ENCODE measurements around the gene TPM4.
"Not testable (repeated sequence)": the region's sequence is repeated elsewhere in the genome, so short reads cannot be mapped to it uniquely, and the experiment has no call there.

The TPM4 gene

GRCh38 chr19:16091546-16092475 lies 15.5 kb downstream of the TPM4 start:
- in situ Hi-C loops (cut with MboI; ENCODE audit: low sequenced_read_pairs), result no loop called here

DNA sequence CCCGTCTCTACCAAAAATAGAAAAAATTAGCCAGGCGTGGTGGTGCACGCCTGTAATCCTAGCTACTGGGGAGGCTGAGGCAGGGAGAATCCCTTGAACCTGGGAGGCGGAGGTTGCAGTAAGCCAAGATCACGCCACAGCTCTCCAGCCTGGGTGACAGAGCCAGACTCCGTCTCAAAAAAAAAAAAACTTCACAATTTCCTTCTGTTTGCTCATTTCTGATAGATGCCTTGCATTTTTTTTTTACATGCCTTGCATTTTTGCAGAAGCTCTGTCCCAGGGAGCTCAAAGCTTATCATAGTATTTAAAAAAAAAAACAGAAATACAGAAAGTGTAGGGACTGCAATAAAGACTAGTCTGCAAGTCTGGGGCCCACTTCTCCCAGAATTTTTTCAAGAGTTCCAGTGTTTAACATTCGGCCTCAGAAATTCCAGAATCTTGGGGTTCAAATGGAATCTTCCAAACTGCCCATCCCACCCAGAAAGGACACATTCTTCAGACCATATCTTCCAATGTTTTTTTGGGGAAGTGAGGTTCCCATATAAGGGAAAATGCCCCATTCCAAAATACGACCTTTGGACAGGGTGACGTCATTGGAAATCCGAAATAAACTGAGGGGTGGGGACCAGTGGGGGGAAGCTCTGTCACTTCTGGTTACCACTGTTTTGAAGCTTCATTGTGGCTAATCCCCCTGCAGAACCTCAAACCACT lies 18.2 kb downstream of the TPM4 start:
- in situ Hi-C loops (cut with MboI; ENCODE audit: low sequenced_read_pairs), result no loop called here

- in situ Hi-C loops (cut with MboI; ENCODE audit: low sequenced_read_pairs), result no loop called here
These were observed 18.8 kb downstream of the TPM4 start for GRCh38 chr19:16095071-16095571.

- in situ Hi-C loops (cut with MboI; ENCODE audit: low sequenced_read_pairs), result no loop called here
These were observed 20.1 kb downstream of the TPM4 start for GRCh38 chr19:16096280-16096855.

- in situ Hi-C loops (cut with MboI; ENCODE audit: low sequenced_read_pairs), result no loop called here
These were observed 22.1 kb downstream of the TPM4 start for GRCh38 chr19:16098416-16098768.

DNA sequence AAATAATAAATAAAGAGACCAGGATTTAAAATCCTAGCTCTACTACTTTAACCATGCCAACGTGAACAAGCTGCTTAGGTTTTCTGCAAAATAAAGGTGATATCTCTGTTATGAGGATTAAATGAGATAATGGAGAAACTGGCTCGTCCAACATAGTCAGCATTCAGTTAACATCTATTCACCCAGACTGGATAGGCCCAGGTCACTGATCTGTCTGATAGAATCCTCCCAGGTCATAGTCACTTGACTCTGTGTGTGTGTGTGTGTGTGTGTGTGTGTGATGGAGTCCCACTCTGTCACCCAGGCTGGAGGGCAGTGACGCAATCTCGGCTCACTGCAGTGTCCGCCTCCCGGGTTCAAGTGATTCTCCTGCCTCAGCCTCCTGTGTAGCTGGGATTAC lies 22.5 kb downstream of the TPM4 start:
- in situ Hi-C loops (cut with MboI; ENCODE audit: low sequenced_read_pairs), result no loop called here

- in situ Hi-C loops (cut with MboI; ENCODE audit: low sequenced_read_pairs), result not testable (repeated sequence)
These were observed 23.1 kb downstream of the TPM4 start for GRCh38 chr19:16099314-16099965.

DNA sequence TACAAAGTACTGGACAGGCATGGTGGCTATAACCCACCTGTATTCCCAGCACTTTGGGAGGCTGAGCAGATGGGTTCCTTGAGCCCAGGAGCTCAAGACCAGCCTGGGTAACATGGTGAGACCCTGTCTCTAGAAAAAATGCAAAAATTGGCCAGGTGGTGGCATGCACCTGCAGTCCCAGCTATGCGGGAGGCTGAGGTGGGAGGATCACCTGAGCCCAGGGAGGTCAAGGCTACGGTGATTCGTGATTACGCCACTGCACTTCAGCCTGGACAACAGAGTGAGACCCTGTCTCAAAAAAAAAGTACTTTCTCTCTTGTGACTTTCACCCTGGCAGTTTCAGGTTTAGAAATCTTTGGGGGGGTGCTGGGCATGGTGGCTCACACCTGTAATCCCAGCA lies 24.2 kb downstream of the TPM4 start:
- in situ Hi-C loops (cut with MboI; ENCODE audit: low sequenced_read_pairs), result no loop called here

DNA sequence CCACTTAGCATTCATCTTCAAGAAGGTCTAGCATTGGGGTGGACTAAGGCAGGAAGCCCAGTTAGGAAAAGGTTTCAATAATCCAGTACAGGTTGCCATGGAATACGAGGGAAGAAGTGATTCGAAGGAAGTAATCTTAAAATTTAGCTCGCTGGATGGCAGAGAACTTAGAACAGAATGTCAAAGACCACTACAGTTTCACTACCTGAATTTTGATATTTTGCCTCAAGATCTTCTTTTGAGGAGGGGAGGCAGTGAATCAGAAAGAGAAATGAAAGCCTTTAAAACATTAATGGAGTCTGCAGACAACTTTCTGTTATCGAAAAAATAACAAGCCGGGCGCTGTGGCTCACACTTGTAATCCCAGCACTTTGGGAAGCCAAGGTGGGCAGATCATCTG lies 28.4 kb downstream of the TPM4 start:
- in situ Hi-C loops (cut with MboI; ENCODE audit: low sequenced_read_pairs), result no loop called here

DNA sequence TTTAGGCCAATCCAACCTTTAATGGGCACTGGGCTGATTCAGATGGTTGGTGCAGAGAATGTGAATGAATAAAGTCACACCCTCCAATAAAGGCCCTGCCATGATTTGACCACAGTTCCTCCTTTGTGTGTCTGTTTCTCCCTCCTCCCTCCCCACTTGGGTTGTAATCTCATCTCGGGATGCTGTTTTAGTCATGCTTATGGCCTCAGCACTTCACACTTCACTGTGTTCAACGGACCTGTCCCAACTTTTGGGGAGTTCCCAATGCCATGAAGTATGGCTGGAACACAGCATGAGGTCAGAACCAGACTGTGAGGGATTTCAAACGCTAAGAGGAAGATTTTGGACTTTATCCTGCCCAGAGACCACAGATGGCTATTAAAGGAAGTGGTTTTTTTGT lies 29.8 kb downstream of the TPM4 start:
- in situ Hi-C loops (cut with MboI; ENCODE audit: low sequenced_read_pairs), result no loop called here

DNA sequence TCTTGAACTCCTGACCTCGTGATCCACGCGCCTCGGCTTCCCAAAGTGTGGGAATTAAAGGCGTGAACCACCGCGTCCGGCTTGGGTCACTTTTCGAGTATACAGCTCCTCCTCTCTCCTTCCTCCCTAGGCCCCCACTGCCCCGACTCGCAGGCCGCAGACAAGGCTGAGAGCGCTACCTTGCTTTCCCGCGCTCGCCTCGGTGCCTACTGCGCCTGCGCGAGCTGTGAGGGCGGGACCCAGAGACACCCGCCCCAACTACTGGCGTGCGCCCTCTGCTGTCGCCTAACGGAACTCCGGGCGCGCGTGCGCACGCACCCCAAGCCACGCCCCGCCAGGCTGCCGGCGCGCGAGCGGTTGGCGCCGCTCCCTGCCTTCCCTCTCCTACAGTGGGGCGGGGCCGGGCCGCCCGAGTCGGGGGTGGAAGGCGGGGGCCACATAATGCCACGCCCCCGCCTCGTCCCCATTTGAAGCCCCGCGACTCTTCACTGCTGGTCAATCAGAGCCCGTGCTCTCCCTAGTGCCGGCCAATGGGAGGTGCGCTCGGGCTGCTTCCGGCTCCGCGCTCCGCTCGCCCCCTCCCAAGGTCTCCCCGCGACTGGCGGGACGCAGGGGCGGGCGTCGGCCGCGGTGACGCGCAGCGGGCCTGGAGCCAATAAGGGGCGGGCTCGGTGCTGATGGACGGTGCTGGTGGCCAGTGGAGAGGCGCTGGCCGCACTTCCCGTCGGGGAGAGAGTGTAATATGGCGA lies 35.0 kb downstream of the TPM4 start, which contains the start of gene RAB8A:
TSS of gene RAB8A (plus strand) at position 730 of the 749 bp plus-strand sequence. CDS start at position 743, 13 bp downstream.
- in situ Hi-C loops (cut with MboI; ENCODE audit: low sequenced_read_pairs), result no loop called here

DNA sequence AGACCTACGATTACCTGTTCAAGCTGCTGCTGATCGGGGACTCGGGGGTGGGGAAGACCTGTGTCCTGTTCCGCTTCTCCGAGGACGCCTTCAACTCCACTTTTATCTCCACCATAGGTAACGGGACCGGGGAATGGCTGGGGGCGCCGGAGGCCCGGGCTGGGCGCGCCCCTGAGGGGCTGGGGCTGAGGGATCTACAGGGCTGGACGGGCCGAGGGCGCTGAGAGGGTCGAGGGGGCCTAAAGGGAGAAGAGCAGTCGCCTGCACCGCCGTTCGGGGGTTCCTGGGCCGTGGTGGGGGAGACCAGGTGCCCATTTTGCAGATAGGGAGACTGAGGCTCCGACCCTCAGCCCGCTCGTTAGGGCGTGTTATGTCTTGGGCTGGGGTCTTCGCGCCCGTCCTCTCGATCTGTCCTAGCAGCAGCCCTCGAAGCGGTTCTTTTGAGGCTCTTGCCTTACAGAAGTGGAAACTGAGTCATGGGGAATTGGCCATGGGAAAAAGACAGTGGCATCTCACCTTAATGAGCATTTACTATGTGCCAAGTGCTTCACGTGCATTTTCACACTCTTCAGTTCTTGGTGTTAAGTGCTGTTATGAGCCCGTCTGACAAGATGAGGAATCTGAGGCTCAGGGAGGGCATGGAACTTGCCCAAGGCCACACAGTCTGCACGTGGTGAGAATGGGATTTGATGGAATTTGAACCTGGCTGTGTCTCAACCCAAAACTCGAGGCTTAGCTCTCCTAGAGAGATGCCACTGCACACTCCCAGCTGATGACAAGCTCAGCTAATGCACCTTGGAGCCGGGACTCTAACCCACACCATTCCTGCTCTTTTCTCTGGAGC lies 35.8 kb downstream of the TPM4 start:
- in situ Hi-C loops (cut with MboI; ENCODE audit: low sequenced_read_pairs), result no loop called here

- in situ Hi-C loops (cut with MboI; ENCODE audit: low sequenced_read_pairs), result no loop called here
These were observed 36.5 kb downstream of the TPM4 start for GRCh38 chr19:16112778-16113177.

GRCh38 chr19:16113727-16114126 lies 37.4 kb downstream of the TPM4 start:
- in situ Hi-C loops (cut with MboI; ENCODE audit: low sequenced_read_pairs), result no loop called here

- in situ Hi-C loops (cut with MboI; ENCODE audit: low sequenced_read_pairs), result no loop called here
These were observed 39.2 kb downstream of the TPM4 start for GRCh38 chr19:16115301-16116039.

DNA sequence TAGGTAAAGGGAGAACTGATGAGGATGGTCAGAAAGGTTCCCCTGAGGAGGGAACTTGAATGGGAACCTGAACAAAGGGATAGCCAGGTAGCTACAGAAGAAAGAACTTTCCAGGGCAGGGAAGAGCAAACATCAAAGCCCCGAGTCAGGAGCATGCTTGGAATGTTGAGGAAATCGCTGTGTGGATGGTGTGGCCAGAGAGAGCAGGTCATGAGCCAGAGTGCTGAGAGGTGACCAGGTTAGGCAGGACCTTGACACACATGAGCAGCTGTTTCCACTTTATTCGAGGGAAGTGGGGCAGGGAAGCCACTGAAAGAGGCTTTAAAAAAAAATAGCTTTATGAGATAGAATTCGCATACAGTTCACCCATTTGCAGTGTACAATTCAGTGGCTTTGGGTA lies 39.8 kb downstream of the TPM4 start:
- in situ Hi-C loops (cut with MboI; ENCODE audit: low sequenced_read_pairs), result no loop called here

GRCh38 chr19:16117594-16118033 lies 41.3 kb downstream of the TPM4 start:
- in situ Hi-C loops (cut with MboI; ENCODE audit: low sequenced_read_pairs), result no loop called here

GRCh38 chr19:16118489-16119033 lies 42.3 kb downstream of the TPM4 start:
- in situ Hi-C loops (cut with MboI; ENCODE audit: low sequenced_read_pairs), result no loop called here
